Measurements from ENCODE around the gene TCEA3.

DNA sequence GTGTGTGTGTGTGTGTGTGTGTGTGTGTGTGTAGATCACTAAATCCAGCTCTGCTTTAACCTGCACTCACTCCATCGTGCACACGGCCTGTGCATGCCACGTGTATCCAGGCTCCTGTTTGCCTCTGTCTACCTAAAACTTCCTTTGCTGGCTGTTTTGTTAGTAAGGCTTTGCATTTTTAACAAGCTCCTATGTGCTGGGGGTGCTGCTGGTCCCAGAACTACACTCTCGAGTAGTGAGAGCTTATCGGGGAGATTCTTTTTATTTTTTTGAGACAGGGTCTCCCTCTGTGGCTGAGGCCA is 596 bp upstream of the TCEA3 start:
- TF ChIP-seq, protein P1, sequence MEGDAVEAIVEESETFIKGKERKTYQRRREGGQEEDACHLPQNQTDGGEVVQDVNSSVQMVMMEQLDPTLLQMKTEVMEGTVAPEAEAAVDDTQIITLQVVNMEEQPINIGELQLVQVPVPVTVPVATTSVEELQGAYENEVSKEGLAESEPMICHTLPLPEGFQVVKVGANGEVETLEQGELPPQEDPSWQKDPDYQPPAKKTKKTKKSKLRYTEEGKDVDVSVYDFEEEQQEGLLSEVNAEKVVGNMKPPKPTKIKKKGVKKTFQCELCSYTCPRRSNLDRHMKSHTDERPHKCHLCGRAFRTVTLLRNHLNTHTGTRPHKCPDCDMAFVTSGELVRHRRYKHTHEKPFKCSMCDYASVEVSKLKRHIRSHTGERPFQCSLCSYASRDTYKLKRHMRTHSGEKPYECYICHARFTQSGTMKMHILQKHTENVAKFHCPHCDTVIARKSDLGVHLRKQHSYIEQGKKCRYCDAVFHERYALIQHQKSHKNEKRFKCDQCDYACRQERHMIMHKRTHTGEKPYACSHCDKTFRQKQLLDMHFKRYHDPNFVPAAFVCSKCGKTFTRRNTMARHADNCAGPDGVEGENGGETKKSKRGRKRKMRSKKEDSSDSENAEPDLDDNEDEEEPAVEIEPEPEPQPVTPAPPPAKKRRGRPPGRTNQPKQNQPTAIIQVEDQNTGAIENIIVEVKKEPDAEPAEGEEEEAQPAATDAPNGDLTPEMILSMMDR (IDR thresholded peaks at IDR 0.05): no peak
- no peak for TF ChIP-seq POLR2A (IDR thresholded peaks at IDR 0.05)
- TF ChIP-seq EP300 (IDR thresholded peaks at IDR 0.05): no peak

All from ovary (tissue), 3 donors.